T1000 (cell line): ENCODE measurements around the gene AMIGO3.
"Not testable (repeated sequence)": the region's sequence is repeated elsewhere in the genome, so short reads cannot be mapped to it uniquely, and the experiment has no call there.

Experiments used
- DNase-seq: peaks from one replicate; lab custom pipeline; 2025; ENCODE audit warnings: mixed read lengths; lab: John Stamatoyannopoulos, UW

The AMIGO3 gene

DNA sequence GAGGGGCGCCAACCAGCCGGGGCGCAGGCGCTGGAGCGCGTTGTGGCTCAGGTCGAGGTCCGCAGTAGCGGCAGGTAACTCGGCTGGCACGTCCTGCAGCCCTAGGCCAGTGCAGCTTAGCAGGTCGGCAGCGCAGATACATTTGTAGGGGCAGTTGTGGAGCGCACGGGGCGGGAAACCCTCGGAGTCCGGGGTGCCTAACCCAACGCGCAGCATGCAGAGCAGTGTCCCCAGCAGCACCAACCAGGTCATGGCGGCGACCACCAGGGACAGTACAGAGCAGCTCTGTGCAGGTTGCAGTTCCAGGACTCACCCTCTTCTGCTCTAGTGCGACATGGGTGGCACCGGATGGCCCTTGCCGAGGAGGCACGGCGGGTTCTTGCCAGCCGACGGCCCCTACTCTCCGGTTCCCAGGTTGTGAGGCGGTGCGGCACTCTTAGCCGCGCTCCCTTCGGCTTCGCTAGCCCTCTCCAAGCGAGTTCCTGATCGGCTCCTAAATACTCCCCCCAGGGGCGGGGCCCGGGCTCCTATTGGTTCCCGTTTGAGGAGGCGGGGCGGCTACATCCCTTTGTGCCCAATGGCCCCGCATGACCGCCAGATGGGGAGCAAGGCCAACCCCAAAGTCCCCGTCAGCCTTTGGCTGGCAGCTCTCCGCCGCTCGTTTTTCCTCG lies at the start of gene AMIGO3:
AMIGO3 (minus strand) TSS at position 471 of the 671 bp plus-strand sequence; CDS start at position 252, 219 bp downstream.
- DNase-seq, result peak; percentile 88

GRCh38 chr3:49763981-49764380 lies 44.5 kb upstream of the AMIGO3 start:
- no peak for DNase-seq

DNA sequence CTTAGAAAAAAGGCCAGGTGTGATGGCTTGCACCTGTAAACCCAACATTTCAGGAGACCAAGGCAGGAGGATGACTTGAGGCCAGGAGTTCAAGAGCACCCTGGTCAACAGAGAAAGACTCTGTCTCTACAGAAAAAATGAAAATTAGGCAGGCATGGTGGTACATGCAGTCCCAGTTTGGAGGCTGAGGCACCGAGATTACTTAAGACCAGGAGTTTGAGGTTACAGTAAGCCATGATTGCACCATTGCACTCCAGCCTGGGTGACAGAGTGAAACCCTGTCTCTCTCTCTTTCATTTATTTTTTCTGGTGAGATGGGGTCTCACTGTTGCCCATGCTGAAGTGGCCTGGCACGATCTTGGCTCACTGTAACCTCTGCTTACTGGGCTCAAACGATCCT lies 42.2 kb upstream of the AMIGO3 start:
- no peak for DNase-seq

GRCh38 chr3:49759226-49759625 lies 39.7 kb upstream of the AMIGO3 start:
- no peak for DNase-seq

GRCh38 chr3:49757197-49757596 lies 37.7 kb upstream of the AMIGO3 start:
- no peak for DNase-seq

DNA sequence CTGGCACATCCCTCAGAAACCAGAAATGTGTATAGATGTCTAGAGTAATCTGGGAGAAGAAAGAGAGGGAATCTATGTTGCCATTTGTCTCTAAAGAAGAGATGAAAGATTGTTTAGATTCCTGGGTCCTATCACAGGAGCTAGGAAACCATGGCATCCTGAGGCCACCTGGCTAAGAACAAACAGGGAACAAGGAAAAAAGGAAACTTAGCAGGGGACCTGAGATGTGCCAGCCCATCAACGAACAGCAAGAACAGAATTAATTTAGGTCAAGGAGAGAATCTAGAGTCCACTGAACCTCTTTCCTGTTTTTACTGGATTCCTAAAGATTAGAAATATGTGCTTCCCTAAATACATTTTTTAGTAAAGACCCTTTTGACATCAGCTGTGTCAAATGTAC lies 36.6 kb upstream of the AMIGO3 start:
- DNase-seq, result no peak

DNA sequence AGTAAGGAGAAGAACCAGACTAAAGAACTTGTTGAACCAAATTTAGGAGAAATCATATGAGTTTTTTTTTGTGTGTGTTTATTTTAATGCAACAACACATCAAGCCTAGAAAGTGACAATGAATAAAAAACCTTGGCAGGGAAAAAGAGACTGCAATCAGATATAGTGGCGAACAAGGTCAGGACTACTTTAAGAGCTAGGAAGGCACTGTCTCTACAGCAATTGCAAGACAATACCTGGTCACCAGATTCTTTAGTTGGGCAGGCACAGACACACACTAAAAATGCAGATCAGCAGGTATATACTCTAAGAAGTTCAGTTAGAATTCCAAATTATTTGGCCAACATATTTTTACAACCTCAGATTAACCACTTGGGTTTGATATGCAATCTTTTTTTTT lies 35.1 kb upstream of the AMIGO3 start:
- DNase-seq, result no peak

- no peak for DNase-seq
These were observed 32.0 kb upstream of the AMIGO3 start for GRCh38 chr3:49751501-49751900.

DNA sequence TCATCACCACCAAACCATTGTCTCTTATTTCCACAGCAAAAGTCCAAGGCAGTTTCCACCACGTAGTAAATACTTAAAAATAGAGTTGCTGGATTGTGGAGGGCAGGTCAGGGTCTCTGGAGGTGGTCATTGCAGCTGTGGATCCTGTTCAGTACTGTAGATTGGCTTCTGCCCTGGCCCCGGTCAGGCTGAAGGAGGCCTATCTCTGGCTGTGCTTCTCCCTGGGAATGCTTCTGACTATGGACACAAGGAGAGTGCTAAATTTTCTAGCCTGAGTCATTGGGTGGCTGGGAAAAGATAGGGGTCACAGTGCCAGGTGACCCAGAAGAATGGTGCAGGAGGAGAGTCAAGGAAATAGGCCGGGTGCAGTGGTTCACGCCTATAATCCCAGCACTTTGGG lies 30.6 kb upstream of the AMIGO3 start:
- DNase-seq, result no peak

DNA sequence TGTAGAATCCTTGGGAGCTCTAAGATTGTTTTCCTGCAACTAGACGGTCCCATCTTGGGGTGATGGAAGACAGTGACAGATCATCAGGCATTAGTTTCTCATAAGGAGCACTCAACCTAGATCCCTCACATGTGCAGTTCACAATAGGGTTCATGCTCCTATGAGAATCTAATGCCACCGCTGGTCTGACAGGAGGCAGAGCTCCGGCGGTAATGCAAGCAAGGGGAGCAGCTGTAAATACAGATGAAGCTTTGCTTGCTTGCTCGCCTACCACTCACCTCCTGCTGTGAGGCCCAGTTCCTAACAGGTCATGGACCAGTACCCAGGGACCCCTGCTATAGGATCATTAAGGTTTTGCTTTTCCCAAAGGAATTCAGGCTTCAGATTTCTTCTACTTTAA lies 29.4 kb upstream of the AMIGO3 start:
- DNase-seq, result not testable (repeated sequence)

DNA sequence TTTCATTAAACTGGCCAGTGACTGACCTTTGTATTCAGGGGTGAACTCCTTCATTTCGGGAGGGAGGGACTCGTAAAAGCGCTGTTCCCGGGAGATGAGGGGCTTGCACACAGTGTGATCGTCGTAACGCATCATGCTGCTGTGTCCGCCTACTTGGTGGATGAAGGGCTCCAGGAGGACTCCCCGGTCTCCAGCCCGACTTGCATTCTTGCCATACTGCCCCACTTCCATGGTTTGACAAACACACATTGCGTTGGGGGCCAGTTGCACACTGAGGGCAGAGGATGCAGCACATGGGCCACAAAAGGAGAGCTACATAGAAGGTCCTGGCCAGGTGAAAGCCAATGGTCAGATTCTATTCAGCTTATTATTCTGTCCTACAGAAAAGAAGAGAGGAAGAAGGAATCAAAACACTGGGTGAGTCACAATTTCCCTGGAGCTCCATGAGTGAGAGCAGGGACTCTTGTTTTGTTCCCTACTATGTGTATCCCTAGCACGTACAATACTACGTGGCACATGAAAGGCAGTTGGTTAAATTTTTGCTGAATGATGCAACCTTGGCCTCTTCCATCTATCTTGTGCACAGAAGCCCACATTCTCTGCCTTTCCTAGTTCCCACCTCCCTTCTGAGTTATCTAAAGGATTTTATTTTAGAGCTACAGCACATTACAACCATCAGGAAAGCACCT lies 28.5 kb upstream of the AMIGO3 start:
- no peak for DNase-seq

DNA sequence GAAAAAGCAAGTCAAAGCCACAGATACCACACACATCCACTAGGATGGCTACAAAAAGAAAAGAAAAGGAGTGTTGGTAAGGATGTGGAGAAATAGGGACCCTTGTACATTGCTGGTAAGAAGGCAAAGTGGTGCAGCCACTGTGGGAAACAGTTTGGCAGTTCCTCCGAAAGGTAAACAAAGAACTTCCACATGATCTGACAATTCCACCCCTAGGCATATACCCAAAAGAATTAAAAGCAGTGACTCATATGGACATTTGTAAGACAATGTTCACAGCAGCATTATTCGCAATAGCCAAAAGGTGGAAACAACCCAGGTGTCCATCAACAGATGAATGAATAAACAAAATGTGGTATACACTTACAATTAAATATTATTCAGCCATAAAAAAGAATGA lies 26.5 kb upstream of the AMIGO3 start:
- no peak for DNase-seq

- no peak for DNase-seq
These were observed 20.9 kb upstream of the AMIGO3 start for GRCh38 chr3:49740427-49740826.

- no peak for DNase-seq
These were observed 18.7 kb upstream of the AMIGO3 start for GRCh38 chr3:49738067-49738713.

DNA sequence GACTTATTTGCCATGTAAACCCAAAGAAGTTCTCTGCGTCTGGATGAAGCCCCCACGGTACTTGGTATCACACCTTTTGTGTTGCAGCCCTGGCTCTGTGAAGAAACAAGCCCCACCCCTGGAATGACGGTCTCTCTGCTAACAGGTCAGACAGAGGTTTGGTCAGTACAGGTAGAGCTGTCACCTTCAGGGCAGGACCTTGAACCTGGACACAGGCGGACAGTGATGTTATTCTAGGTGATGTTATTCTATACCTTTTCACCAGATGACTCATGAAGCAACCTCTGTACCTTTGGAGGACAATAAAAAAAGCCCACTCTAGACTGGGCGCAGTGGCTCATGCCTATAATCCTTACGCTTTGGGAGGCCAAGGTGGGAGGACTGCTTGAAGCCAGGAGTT lies 15.3 kb upstream of the AMIGO3 start:
- no peak for DNase-seq

DNA sequence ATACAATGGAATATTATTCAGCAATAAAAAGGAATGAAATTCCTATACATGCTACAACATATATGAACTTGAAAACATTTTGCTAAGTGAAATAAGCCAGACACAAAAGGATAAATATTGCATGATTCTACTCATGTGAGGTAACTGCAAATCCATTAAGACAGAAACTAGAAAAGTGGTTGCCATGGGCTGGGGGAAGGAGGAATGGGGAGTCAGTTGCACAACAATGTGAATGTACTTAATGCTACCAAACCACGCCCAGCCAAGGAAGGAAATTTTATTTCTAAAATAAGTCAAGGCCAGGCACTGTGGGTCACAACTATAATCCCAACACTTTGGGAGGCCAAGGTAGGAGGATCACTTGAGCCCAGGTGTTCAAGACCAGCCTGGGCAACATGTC lies 14.1 kb upstream of the AMIGO3 start:
- DNase-seq, result no peak

GRCh38 chr3:49732597-49732996 lies 13.1 kb upstream of the AMIGO3 start:
- DNase-seq, result no peak

DNA sequence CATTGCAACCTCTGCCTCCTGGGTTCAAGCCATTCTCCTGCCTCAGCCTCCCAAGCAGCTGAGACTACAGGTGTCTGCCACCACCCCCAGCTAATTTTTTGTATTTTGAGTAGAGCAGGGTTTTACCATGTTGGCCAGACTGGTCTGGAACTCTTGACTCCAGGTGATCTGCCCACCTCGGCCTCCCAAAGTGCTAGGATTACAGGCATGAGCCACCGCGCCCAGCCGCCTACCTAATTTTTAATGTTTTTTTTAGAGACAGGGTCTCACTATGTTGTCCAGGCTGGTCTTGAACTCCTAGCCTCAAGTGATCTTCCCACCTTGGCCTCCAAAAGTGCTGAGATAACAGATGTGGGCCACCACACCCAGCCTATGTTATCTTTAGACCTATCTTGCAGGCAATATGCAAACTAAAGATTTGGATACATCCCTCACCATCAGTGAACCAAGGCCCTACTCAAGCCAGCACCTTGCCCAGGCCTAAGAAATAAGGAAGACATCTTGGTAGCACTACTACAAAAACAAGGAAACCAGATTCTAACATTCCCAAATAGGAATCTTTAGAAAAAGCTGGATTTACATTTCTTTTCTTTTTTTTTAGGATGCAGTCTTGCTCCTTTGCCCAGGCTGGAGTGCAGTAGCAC lies 10.6 kb upstream of the AMIGO3 start:
- DNase-seq, result no peak

GRCh38 chr3:49727924-49728361 lies 8.5 kb upstream of the AMIGO3 start:
- DNase-seq, result no peak

- no peak for DNase-seq
These were observed 7.9 kb upstream of the AMIGO3 start for GRCh38 chr3:49727154-49727923.

GRCh38 chr3:49725906-49726681 lies 6.6 kb upstream of the AMIGO3 start:
- no peak for DNase-seq
